H1 (cell line): ENCODE measurements around the gene PCID2. TPM values are rescaled to one million over a fixed set of nuclear protein-coding genes. Genes with fewer than 3 reads are reported as not detected.

Experiments
- CTCF ChIP-seq, 3 experiments: IDR thresholded peaks; 1 replicate in 2 of 3; 2 replicates in 1 of 3; pipeline versions ENCODE4 v1.5.1 to v1.6.1; 2011; ENCODE audit warnings: low read length in 3 of 3, mild to moderate bottlenecking in 3 of 3, inconsistent platforms in 2 of 3, low read depth in 1 of 3, moderate library complexity in 1 of 3; ENCODE audit not compliant: insufficient read depth in 1 of 3; ENCODE audit errors: control extremely low read depth in 1 of 3
- polyA plus RNA-seq, 7 experiments: library from polyadenylated mRNA; depleted of rRNA in 3 of 7; stranded (reverse) in 5 of 7; unstranded in 2 of 7; fragments of >200 nt in 5 of 7; fragments of 200-250 nt in 2 of 7; gene quantifications; 1 replicate in 5 of 7; 2 replicates in 1 of 7; 4 replicates in 1 of 7; pipeline versions ENCODE4 v1.2.1 to v1.2.3, GENCODE V29; 2011 to 2013; ENCODE audit warnings: missing spikeins in 2 of 7, mixed read lengths in 2 of 7
- total RNA-seq: library from RNA; stranded (reverse); fragmentation: NEBNext Ultra II Directional; extraction: Animal tissue kit (Norgen Biotek cat#: 25700); gene quantifications from 2 replicates; pipeline ENCODE4 v1.2.1, GENCODE V29; 2021

The PCID2 gene
- total and polyA plus RNA-seq, 2 of the 8 experiments (the other 6 are each of a cell fraction or from before 2014, with no cell fraction given) = 72.4 to 72.8 TPM

DNA sequence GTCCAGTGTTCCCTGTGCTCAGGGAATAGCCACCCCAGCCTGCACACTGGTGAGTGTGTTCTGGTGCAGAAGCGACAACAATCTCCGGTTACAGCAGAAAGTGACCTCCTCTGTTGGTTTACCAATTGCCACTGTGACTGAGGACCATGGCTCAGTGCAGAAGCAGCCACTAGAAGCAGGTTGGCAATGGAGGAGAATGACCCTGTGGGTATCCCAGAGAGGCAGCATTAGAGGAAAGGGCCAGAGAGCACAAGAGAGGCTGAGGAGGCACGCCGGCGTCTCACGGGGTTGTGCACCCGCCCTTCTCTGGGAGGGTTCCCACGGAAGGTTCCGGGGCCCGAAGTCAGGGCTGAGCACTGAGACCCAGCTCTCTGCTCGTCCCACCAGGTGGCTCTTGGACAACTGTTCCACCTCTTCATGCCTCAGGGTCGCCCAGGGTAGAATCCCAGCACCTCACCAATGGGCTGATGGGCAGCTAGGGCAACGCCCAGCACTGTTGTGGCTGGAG, 36.0 kb downstream of the PCID2 start (continued):
- no peak for TF ChIP-seq CTCF (IDR thresholded peaks at IDR 0.05; ENCODE audit: control extremely low read depth in 1 of 3, insufficient read depth in 1 of 3, low read depth in 1 of 3, low read length in 3 of 3)
- TF ChIP-seq, all 59 proteins: peak for 0
